ENCODE results near the gene CNBD2. TPM values are rescaled to one million over a fixed set of nuclear protein-coding genes. Genes with fewer than 3 reads are reported as not detected.

Gene CNBD2
- polyA plus RNA-seq, 1 donor (not counting 4 experiments of a cell fraction or from before 2014, with no cell fraction given) = 3.0 TPM

GRCh38 chr20:35975576-35976373 is 7.4 kb downstream of the CNBD2 start:
- dilution Hi-C loops (cut with MboI; ENCODE audit: extremely low pct_ligation_motif_present, low sequenced_read_pairs) = no loop called here
- FAIRE-seq = no peak
- TF ChIP-seq, protein P1, sequence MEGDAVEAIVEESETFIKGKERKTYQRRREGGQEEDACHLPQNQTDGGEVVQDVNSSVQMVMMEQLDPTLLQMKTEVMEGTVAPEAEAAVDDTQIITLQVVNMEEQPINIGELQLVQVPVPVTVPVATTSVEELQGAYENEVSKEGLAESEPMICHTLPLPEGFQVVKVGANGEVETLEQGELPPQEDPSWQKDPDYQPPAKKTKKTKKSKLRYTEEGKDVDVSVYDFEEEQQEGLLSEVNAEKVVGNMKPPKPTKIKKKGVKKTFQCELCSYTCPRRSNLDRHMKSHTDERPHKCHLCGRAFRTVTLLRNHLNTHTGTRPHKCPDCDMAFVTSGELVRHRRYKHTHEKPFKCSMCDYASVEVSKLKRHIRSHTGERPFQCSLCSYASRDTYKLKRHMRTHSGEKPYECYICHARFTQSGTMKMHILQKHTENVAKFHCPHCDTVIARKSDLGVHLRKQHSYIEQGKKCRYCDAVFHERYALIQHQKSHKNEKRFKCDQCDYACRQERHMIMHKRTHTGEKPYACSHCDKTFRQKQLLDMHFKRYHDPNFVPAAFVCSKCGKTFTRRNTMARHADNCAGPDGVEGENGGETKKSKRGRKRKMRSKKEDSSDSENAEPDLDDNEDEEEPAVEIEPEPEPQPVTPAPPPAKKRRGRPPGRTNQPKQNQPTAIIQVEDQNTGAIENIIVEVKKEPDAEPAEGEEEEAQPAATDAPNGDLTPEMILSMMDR (optimal IDR thresholded peaks at IDR 0.05 in 1 of 3, IDR thresholded peaks at IDR 0.05 in 1 of 3, conservative IDR thresholded peaks at IDR 0.05 in 1 of 3; ENCODE audit: extremely low read depth in 1 of 3, insufficient read depth in 2 of 3, low read length in 3 of 3) = no peak
- no peak for TF ChIP-seq EZH2 (IDR thresholded peaks at IDR 0.05; ENCODE audit: low read length)

DNA sequence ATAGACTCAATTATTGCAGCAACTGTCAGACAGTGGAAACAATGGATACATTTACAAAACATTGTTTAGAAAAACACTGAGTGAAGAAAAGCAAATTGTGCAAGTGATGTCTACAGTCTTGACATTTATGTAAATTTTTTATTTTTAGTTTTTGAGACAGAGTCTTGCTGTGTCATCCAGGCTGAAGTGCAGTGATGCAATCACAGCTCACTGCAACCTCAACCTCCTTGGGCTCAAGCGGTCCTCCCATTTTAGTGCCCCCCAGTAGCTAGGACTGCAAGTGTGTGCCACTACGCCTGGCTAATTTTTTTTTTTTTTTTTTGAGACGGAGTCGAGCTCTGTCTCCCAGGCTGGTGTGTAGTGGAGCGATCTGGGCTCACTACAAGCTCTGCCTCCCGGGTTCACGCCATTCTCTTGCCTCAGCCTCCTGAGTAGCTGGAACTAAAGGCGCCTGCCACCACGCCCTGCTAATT is 9.7 kb downstream of the CNBD2 start:
- Histone ChIP-seq H3K79me2 (ENCODE audit: control insufficient read depth, insufficient read depth, low read length) (no peaks in the 10 kb centered on the region), H3K27me3 (ENCODE audit: control insufficient read depth, extremely low read depth, insufficient read depth, low read length) (peaks cover 10% of the 10 kb centered on the region), H3K9me1 (ENCODE audit: control insufficient read depth, extremely low read depth, insufficient read depth, low read length) (no peaks in the 10 kb centered on the region), H3K4me3 (ENCODE audit: control insufficient read depth in 2 of 3, extremely low read depth in 1 of 3, insufficient read depth in 2 of 3, low read depth in 1 of 3, low read length in 3 of 3) (no peak overlapping the region), H3K4me1 (ENCODE audit: control insufficient read depth, extremely low read depth, insufficient read depth, low read length) (no peaks in the 10 kb centered on the region), H3K4me2 (ENCODE audit: control insufficient read depth, extremely low read depth, insufficient read depth, low read depth, low read length) (no peak overlapping the region), H3K36me3 (ENCODE audit: control insufficient read depth in 2 of 2, extremely low read depth in 1 of 2, insufficient read depth in 2 of 2, low read length in 2 of 2) (no peaks in the 10 kb centered on the region), H3K9me3 (ENCODE audit: control insufficient read depth, low read depth, low read length) (no peaks in the 10 kb centered on the region), H3K9ac (ENCODE audit: control insufficient read depth, extremely low read depth, insufficient read depth, low read length) (no peak overlapping the region), H2AFZ (ENCODE audit: control insufficient read depth, low read length) (no peak overlapping the region), H3K27ac (ENCODE audit: control insufficient read depth, insufficient read depth, low read length) (no peak overlapping the region), H4K20me1 (ENCODE audit: control insufficient read depth, extremely low read depth, insufficient read depth, low read length) (no peaks in the 10 kb centered on the region)
- DNase-seq (ENCODE audit: low read depth, low spot score) = no peak
- dilution Hi-C loops (cut with MboI; ENCODE audit: extremely low pct_ligation_motif_present, low sequenced_read_pairs) = no loop called here
- no peak for FAIRE-seq
- TF ChIP-seq, protein P1 (optimal IDR thresholded peaks at IDR 0.05 in 1 of 3, IDR thresholded peaks at IDR 0.05 in 1 of 3, conservative IDR thresholded peaks at IDR 0.05 in 1 of 3; ENCODE audit: extremely low read depth in 1 of 3, insufficient read depth in 2 of 3, low read length in 3 of 3) = no peak
- no peak for TF ChIP-seq EZH2 (IDR thresholded peaks at IDR 0.05; ENCODE audit: low read length)

More at GRCh38 chr20:35975576-35976373, 7.4 kb downstream of the CNBD2 start:
- Histone ChIP-seq H3K9ac (ENCODE audit: control insufficient read depth, extremely low read depth, insufficient read depth, low read length) (no peak overlapping the region), H3K9me3 (ENCODE audit: control insufficient read depth, low read depth, low read length) (peaks cover 2% of the 10 kb centered on the region), H3K4me3 (ENCODE audit: control insufficient read depth in 2 of 3, extremely low read depth in 1 of 3, insufficient read depth in 2 of 3, low read depth in 1 of 3, low read length in 3 of 3) (no peak overlapping the region), H3K9me1 (ENCODE audit: control insufficient read depth, extremely low read depth, insufficient read depth, low read length) (no peaks in the 10 kb centered on the region), H3K27me3 (ENCODE audit: control insufficient read depth, extremely low read depth, insufficient read depth, low read length) (peaks cover 8% of the 10 kb centered on the region), H3K36me3 (ENCODE audit: control insufficient read depth in 2 of 2, extremely low read depth in 1 of 2, insufficient read depth in 2 of 2, low read length in 2 of 2) (no peaks in the 10 kb centered on the region), H2AFZ (ENCODE audit: control insufficient read depth, low read length) (no peak overlapping the region), H3K4me2 (ENCODE audit: control insufficient read depth, extremely low read depth, insufficient read depth, low read depth, low read length) (no peak overlapping the region), H4K20me1 (ENCODE audit: control insufficient read depth, extremely low read depth, insufficient read depth, low read length) (no peaks in the 10 kb centered on the region), H3K79me2 (ENCODE audit: control insufficient read depth, insufficient read depth, low read length) (no peaks in the 10 kb centered on the region), H3K4me1 (ENCODE audit: control insufficient read depth, extremely low read depth, insufficient read depth, low read length) (no peaks in the 10 kb centered on the region), H3K27ac (ENCODE audit: control insufficient read depth, insufficient read depth, low read length) (no peak overlapping the region)
- DNase-seq (ENCODE audit: low read depth, low spot score) = no peak

Data from keratinocyte (primary cell).